Measurements from ENCODE around the gene OR10H5.

OR10H5 gene

DNA sequence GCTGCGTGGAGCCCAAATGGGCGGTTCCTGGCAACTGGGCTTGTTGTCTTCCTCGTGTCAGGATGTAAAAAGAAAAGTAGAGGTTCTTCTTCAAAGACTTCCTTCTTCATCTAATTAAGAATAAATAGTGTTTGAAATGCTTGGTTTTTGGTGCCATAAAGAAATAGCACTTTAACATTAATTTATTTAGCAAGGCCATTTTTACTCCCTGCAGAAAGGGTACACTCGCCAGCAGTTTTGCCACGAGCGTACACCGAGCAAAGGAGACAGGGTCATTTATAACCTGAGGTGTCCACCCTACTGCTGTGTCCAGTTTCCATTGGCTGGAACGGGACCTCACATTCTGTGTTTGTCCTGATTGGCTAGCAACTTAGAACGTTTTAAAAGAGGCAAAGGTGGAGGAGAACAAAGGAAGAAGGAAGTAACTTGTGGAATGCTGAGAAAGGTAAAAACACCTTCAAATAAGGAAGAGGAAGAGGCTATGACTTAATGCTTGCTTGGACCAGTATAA is 49.8 kb downstream of the OR10H5 start:
- TF ChIP-seq, protein P1, sequence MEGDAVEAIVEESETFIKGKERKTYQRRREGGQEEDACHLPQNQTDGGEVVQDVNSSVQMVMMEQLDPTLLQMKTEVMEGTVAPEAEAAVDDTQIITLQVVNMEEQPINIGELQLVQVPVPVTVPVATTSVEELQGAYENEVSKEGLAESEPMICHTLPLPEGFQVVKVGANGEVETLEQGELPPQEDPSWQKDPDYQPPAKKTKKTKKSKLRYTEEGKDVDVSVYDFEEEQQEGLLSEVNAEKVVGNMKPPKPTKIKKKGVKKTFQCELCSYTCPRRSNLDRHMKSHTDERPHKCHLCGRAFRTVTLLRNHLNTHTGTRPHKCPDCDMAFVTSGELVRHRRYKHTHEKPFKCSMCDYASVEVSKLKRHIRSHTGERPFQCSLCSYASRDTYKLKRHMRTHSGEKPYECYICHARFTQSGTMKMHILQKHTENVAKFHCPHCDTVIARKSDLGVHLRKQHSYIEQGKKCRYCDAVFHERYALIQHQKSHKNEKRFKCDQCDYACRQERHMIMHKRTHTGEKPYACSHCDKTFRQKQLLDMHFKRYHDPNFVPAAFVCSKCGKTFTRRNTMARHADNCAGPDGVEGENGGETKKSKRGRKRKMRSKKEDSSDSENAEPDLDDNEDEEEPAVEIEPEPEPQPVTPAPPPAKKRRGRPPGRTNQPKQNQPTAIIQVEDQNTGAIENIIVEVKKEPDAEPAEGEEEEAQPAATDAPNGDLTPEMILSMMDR (IDR thresholded peaks at IDR 0.05) = no peak

DNA sequence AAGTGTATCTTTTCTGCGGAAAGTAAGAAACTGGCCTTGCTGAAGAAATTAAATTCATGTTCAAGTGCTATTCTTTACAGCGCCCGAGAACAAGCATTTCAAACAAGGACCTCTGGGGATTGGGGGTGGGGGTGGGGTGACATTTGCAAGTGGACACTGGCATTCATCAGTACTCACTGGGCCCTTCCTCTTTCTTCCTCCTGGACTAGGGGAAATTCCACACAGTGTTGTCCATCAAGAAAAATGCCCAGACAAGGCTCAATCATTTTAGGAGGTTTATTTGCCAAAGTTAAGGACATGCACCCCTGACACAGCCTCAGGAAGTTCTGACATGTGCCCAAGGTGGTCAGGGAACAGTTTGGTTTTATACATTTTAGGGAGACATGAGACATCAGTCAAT is 50.9 kb downstream of the OR10H5 start:
- TF ChIP-seq, protein P1 (IDR thresholded peaks at IDR 0.05) = no peak

GRCh38 chr19:15840833-15841232 is 53.4 kb downstream of the OR10H5 start:
- TF ChIP-seq, protein P1 (IDR thresholded peaks at IDR 0.05) = no peak

DNA sequence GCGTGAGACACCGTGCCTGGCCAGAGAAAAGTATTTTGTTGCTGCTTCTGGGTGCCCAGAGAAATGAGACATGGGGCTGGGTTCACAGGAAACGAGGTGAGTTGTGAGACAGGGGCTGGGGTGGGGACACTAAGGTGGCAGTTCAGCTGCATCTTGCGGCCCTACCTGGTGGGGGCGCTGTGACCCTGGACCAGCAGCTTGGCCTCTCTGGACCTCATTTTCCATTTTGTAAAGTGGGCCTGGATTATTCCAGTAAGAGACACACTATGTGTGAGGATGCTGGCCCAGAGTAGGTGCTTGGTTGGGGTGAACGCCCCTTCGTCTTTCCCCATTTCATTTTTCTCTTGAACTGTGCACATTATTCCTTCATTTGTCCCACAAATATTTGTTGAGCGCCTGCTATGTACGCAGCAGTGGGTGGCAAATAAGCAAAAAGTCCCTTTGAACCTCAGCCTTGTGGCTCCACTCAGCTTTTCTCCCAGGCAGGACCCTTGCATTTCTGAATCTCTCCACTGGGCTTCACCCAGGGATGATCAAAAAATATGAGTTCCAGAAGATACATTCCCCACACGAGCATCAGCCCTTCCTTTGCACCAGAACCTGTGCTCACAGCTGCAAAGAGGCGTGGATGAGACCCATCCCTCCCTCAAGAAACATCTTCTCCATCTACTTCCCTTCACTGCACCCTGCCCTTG is 54.6 kb downstream of the OR10H5 start:
- TF ChIP-seq, protein P1 (IDR thresholded peaks at IDR 0.05) = no peak; the same call in 1 of the 2 replicates

DNA sequence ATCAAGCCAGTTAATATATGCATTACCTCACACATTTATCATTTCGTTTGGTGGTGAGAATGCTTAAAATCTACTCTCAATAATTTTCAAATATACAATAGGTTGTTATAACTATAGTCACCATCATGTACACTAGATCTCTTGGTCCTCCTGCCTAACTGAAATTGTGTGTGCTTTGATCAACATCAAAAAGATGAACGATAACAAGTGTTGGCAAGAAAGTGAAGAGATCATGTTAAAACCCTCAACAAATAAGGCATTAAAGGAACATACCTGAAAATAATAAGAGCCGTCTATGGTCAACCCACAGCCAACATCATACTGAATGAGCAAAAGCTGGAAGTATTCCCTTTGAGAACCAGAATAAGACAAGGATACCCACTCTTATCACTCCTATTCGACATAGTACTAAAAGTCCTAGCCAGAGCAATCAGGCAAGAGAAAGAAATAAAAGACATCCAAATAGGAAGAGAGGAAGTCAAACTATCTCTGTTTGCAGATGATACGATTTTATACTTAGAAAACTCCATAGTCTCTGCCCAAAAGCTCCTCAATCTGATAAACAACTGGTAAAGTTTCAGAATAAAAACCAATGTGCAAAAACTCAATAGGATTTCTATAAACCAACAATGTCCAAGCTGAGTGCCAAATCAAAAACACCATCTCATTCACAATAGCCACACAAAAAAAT is 55.9 kb downstream of the OR10H5 start:
- TF ChIP-seq, protein P1 (IDR thresholded peaks at IDR 0.05) = no peak

- TF ChIP-seq, protein P1 (IDR thresholded peaks at IDR 0.05) = no peak
These were observed 59.5 kb downstream of the OR10H5 start for GRCh38 chr19:15846923-15847322.

DNA sequence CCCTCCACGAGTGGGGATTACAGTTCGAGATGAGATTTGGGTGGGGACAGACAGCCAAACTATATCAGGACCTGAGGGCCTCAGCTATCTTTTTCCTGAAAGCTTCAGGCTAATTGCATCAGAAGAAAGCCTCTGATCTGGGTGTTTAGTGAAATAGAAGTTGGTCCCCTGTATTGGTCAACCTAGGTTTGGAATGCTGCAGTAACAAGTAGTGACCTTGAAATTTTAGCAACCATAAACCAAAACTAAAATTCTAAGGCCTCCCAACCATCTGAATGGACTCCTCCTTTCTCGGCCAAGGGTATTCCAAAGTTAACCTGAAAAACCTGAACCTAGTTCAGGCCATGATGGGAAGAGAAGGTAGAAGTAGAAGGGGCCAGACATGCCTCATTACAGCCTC is 62.9 kb downstream of the OR10H5 start:
- TF ChIP-seq, protein P1 (IDR thresholded peaks at IDR 0.05) = no peak

Data from LNCAP (cell line).